ENCODE data around the gene MAMDC4.
A peak's percentile ranks its signal among the peaks of the same experiment; 100 is the strongest.
"Not testable (repeated sequence)": the region's sequence is repeated elsewhere in the genome, so short reads cannot be mapped to it uniquely, and the experiment has no call there.

MAMDC4 gene

DNA sequence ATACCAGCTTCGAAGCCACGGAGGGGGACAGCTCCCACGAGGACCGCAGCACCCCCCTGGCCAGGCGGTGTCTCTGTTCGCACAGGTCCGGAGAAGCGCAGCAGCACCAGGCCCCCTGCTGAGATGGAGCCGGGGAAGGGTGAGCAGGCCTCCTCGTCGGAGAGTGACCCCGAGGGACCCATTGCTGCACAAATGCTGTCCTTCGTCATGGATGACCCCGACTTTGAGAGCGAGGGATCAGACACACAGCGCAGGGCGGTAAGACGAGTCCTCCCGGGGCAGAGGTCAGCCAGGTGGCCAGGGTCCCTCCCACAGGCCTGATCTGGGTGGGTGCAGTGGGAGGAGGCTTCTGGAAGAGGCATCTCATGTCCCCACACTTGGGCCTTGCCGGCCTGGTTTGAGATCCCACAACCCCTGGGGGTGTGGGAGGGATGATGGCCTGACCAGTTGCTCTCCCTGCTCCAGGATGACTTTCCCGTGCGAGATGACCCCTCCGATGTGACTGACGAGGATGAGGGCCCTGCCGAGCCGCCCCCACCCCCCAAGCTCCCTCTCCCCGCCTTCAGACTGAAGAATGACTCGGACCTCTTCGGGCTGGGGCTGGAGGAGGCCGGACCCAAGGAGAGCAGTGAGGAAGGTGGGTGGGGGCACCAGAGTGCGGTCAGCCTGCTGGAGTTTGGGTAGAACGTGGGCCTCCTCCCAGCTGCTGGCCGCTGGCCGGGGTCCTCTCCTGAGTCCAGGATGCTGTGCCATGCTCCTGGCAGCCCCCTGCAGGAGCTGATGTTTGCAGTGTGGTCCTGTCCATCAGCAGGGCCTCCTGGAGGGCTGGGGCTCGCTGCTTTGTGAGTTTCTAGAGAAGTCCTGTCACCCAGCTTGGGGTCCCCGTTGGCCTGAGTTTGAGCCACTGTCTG lies 12.7 kb upstream of the MAMDC4 start:
- DNase-seq = no peak

DNA sequence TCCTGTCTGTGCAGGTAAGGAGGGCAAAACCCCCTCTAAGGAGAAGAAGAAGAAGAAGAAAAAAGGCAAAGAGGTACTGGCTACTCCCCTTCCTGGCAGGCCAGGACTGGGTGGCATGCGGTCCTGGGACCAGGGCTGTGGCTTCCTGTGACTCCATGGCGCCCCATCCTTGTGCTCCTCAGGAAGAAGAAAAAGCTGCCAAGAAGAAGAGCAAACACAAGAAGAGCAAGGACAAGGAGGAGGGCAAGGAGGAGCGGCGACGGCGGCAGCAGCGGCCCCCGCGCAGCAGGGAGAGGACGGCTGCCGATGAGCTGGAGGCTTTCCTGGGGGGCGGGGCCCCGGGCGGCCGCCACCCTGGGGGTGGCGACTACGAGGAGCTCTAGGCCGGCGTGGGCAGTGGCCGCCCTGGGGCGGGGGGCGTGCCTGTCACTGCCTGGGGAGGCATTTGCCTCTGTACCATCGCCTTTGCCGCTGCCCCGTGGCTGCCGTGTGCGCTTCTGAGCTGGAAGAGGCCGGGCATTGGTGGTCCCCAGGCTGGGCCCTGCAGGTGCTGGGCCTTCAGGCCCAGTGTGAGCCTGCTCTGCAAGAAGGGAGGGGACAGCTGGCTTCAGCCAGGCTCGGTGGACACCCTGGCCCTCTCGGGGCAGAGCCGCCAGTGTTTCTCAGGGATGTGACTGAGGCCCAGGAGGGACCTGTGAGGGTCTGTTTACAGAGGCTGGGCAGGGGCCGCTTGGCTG lies 11.8 kb upstream of the MAMDC4 start:
- DNase-seq = no peak

DNA sequence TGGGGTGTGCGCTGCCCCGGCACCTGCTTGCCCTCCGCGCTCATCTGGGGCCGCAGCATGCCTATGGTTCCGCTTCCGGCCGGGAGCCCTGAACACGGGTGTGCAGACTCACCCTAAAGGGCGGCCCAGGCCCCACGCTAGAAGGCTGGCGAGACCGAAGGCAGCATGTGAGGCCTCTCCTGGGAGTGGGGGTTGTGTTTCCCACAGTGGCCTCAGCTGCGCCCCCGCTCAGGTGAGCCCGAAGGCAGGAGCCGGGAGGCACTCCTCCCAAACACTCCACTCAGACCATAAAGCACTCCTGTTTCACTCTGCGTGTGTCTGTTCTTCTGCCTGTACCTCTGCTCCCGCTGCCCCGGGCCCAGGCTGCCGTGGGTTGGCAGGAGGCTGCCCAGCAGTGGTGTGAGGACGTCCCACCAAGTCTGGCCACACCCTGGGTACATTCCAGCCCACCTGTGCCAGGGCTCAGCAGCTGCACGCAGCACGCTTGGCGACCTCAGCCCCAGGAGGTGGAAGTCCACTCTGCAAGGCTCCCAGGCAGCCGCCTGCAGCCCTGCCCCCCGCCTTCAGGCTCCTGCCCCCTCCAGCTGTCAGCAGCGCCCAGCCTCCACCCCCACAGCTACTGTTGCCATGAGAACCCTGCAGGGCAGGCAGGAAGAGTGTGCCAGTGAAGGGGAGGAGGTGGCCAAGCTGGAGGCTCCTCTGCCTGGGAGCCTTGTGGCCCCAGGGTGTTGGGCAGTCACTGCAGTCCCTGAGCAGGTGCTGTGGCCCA lies 11.1 kb upstream of the MAMDC4 start:
- DNase-seq = no peak

DNA sequence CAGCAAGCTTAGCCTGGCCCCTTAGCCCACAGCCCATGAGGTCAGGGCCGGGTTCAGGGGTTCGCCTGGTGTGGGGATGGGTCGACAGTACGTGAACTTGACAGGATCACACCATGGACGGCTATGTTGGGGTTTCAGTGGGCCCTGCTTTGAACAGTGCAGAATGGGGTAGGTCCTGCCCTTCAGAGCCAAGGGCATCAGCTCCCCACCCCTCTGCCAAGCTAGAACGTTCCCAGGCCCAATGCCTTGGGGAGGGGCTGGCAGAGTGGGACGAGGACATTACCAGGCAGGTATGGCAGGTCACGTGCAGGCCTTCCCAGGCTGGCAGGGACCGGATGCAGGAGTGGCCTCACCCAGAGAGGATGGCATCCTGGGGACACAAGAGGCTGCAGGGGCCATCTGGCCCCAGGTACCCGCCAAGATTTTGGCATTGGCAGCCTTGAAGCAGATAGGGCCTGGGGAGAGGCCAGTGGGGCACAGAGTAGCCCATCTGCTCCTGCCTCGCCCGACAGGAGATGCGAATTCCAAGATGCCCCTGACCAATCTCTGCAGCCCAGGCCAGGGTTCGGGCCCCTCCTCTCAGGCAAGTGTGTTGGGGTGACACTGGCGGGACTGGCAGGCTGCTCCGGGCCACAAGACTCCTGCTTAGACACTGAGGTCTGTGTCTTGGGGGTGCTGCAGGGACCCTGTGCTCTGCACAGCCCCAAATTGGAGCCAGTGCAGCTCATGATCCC lies 10.3 kb upstream of the MAMDC4 start:
- not testable (repeated sequence) for DNase-seq

DNA sequence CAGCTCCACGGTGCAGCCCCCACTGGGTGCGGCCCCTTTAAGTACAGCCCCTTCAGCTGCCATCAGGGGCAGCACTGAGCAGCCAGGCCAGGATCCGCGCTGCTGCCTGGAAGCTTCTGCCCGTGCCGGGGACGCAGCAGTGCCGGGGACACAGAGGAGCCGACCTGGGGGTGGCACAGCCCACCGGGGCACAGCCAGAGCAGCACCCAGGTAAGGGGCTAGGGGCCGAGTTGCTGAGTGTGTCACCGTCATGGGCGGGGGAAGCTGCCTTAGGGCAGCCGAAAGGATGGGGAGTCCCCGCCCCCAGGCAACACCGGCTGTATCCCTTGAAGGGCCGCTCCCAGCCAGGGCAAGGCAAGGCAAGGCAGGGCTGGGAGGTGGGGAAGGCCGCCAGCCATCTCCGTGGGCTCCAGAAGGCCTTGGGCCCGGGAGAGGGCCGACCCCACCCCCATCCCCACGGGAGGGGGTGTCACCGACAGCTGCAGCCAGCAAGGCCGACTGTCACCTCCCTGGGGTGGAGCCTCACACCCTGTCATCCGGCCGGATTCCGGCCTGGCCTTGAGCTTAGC lies 9.7 kb upstream of the MAMDC4 start, which contains the start of gene AJM1:
Gene AJM1, plus strand, starts transcription at position 99 of the 569 bp plus-strand sequence. CDS start 1,937 bp downstream, outside the sequence.
- DNase-seq = peak; percentile 94

DNA sequence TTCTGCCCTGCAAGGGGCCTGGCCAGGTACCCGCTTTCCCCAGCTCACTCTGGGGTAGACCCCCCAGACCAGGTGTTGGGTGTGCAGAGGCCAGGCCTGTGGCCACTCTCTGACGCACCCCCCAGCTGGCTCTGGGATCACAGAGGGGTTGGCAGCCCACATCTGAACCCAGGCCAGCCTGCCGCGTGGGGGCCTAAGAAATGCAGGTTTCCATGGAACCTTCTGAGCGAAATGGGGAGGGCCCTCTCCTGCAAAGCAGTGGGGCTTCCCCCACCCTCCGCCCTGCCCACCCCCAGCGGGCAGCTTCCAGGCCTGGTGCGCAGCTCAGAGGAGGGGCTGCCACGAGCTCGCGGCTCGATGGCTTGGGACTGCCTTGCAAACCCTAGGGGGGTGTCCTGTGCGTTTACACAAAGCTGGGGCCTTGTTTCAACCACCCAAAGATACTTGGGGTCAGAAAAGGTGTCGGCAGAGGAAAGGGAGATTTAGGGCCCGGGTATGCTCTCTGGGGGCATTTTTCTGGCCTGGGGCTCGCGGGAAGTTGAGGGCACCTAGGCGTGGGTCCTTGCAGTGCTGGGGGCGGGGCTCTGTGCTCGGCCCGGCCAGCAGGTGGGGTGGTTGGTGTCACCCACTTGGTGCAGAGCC lies 8.9 kb upstream of the MAMDC4 start:
- not testable (repeated sequence) for DNase-seq

DNA sequence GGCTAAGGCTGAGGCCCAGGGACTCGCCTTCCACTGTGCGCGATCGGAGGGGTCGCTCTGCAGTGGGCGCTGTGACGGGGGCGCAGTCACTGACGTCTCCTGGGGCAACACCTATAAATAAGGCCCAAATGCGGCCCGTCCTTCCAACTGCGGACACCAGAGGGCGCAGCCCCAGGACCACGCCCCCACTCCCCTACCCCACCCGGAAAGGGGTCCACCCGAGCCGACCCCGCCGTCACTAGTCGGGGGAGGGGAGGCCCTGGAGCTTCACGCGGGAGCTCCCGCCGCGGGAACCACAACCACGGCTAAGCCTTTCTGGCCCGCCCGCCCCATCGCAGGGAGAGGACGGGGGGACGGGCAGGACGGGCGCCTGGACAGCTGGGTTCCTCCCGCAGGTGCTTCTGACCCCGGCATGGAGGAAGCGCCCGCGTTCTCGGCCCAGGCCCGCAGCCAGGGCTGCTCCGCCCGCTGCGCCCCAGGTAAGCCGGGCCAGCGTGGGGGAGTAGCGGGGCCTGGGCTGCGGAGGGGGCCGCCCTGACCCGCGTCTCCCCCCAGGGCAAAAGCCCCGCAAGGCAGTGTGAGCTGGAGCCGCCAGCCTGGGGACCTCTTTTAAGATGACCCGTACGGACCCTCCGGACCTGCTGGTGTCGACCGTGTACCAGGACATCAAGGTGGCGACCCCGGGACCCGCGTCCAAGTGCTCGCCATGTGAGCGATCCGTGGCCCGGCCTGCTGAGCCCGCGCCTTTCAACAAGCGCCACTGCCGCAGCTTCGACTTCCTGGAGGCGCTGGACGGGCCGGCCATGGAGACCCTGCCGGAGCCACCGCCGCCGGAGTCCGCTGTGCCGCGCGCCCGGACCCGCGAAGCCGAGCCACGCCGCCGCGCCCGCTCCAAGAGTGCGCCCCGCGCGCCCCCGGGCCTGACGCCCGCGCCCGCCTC lies 8.1 kb upstream of the MAMDC4 start:
- DNase-seq = peak; percentile 88

DNA sequence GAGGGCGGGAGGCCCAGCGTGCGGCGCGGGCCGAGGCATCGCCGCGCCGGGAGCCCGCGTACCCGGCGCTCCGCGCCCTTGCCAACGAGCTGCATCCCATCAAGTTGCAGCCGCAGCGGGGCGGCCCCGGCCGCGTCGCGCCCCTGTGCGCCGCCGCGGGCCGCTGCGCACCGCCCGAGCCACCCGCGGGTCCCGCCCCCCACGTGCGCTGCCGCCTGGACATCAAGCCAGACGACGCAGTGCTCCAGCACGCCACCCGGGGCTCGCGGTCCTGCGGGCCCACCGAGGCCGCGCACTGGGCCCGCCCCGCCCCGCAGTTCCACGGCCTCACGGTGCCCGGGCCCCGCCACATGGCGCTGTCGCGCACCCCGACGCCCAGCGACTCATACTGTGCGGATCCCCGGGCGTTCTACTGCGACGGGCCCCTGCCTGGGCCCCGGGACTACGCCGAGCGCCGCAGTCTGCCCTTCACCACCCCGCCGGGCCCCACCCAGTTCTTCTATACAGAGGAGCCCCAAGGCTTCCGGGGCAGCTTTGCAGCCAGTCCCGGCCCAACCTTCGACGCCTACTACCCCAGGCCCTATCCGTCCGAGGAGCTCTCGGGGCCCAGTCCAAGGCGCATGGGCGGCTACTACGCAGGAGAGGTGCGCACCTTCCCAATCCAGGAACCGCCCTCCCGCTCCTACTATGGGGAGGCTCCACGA lies 7.2 kb upstream of the MAMDC4 start:
- DNase-seq = no peak

DNA sequence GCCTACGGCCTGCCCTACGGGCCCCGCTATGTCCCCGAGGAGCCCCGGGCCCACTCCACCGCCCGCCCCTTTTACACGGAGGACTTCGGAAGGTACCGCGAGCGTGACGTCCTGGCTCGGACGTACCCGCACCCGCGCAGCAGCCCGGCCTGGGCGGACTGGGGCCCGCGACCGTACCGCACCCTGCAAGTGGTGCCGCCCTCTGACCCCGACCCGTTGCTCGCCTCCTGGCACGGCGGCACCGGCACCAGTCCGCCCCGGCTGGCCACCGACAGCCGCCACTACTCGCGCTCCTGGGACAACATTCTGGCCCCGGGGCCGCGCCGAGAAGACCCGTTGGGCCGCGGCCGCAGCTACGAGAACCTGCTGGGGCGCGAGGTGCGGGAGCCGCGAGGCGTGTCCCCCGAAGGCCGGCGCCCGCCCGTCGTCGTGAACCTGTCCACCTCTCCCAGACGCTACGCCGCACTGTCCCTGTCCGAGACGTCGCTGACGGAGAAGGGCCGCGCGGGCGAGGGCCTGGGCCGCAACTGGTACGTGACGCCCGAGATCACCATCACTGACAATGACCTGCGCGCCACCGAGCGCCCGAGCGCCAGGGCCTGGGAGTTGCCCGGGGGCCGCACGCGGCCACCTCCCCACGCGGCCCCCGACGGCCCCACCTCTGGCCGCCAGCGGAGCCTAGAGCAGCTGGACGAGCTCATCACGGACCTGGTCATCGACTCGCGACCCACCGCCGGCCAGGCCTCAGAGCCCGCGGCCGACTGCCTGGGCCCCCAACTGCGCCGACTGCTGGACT lies 6.5 kb upstream of the MAMDC4 start:
- no peak for DNase-seq

DNA sequence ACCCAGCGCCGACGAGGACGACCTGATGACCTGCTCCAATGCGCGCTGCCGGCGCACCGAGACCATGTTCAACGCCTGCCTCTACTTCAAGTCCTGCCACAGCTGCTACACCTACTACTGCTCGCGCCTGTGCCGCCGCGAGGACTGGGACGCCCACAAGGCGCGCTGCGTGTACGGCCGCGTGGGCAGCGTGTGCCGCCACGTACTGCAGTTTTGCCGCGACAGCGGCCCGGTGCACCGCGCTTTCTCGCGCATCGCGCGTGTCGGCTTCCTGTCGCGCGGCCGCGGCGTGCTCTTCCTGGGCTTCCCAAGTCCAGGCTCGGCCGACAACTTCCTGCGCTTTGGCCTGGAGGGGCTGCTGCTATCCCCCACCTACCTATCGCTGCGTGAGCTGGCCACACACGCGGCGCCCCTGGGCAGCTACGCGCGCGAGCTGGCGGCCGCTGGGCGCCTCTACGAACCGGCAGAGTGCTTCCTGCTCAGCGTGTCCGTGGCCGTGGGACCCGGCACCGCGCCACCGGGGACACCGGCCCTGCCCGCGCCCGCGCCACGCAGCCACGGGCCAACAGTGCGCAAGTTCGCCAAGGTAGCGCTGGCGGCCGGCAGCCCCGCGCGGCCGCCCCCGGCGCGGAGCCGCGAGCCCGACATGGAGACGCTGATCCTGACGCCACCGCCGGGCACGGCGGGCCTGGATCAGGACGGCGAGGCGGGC lies 5.6 kb upstream of the MAMDC4 start:
- no peak for DNase-seq

DNA sequence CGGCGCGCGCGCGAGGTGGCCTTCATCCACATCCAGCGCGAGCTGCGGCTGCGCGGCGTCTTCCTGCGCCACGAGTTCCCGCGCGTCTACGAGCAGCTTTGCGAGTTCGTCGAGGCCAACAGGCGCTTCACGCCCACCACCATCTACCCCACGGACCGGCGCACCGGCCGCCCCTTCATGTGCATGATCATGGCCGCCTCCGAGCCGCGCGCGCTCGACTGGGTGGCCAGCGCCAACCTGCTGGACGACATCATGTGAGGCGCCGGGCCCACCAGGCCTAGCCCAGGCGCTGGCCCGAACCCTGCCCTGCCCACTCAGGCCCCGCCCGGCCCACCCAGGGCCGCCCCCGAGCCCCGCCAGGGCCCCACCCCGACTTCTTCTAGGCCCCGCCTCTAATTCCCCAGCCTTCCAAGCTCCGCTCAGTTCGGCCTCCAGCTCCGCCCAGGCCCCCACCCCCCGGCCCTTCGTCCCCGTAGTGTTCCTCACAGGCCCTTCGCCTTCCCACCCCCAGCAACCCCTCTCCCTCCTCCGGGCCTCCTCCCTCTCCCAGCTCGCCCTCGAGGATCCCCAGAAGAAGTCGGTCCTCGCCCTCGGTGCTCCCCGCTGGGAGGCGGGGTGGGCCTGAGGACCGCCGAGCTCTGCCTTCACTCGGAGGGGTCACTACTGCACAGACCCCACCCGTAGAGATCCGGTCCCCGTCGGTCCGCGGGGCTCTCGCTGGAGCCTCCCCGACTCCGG lies 4.9 kb upstream of the MAMDC4 start:
- DNase-seq = no peak

DNA sequence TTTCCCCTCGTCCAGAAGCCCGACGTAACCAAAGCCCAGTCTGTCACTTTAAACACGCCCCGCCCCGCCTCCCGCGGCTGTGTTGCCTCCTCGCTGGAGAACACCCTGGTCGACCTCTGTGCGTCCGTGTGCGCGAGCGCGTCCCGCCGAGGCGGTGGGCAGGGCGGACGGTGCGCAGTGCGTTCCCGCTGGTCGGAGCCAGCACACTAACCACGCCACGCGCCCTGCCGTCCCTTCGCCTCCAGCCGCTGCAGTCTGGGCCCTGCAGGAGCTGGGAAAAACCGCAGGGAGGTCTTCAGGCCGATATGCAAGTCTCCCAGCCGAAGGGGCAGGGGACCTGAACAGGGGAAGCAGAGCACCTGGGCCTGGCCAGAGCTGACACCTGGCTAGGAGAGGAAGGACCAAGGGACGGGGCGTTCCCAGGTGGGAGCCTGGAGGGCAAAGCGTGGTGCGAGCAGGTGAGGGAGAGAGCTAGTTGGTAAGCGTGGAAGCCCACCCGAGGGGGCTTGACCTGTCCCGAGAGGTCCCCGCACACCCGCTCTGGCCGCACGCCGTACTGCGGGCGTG lies 4.2 kb upstream of the MAMDC4 start:
- DNase-seq = peak; percentile 90

DNA sequence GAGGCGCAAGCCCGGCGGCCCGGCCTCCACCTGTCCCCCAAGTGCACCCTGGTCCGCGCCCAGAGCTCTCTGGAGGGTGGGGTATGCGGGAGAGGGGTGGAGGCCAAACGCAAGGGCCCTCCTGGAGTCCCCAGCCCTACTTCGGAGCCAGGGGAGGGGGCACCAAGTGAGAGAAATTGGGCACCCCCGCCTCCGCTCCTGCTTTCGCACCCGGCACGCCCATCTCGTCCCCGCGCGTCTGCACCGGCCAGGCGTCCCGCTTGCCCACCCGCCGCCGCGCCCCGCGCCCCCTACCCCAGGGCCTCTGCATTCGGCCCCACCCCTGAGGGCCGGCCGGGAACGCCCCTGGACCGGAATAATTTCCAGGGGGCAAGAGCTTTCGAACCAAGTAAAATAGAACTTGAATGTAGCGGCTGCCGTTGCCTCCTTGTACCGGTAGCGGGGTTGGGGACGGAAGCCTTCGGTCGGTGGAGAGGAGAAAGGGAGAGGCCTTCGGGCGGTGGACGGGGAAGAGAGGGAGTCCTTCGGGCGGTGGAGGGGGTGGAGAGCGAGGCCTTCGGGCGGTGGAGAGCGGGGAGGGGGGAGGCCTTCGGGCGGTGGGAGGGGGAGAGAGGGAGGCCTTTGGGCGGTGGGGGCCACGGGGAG lies 3.6 kb upstream of the MAMDC4 start:
- peak; percentile 79 for DNase-seq

DNA sequence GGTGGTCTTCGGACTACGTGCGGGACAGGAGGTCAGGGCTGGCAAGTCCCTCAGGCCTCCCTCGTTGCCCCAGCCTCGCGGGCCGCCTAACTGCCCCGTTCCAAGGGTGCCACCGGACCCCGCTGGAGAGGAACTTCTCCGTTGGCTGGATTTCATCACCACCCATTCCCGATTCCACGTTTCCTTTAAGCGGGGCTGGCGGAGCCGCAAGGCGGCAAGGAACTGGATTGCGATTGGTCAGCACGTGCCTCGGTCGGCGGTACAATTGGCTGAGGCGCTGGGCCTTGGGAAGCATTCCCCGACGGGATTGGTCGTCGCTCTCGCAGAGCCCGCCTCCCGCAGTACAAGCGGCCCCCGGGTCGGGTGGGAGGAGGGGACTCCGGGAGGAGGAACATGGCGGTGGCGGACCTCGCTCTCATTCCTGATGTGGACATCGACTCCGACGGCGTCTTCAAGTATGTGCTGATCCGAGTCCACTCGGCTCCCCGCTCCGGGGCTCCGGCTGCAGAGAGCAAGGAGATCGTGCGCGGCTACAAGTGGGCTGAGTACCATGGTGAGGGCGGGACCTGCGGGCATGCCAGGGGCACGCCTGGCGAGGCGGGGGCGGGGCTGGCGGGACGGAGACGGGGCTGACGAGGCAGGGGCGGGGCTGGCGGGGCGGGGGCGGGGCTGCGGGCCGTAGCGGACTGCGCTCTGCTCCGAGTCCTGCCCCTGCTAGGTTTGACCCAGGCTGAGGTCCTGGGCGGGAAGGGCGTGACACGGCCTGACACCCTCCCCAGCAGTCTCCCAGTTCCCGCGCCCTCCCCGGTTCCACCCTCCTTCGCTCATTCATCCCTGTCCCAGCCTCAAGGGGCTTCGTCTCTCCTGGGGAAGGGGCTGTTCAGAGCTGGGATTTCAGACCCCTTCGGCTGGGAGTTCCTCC lies 2.8 kb upstream of the MAMDC4 start, which contains the start of gene PHPT1:
Gene PHPT1, plus strand, starts transcription at position 372 of the 922 bp plus-strand sequence. Its CDS starts 22 bp downstream, at position 394.
- DNase-seq = peak; percentile 99

Data from activated CD8-positive, alpha-beta memory T cell treated with anti-CD3 and anti-CD28 coated beads for 24 hours (primary cell).